Neural progenitor cell (in vitro differentiated cells): ENCODE results near the gene LGR4.

ENCODE experiments used
- CTCF ChIP-seq: fragments of 200-600 bp; sonication (generic); IDR thresholded peaks from 2 replicates; pipeline ENCODE4 v1.5.1; 2017; ENCODE audit warnings: antibody characterized with exemption, mild to moderate bottlenecking
- EZH2 ChIP-seq: fragments of 200-600 bp; sonication (generic); IDR thresholded peaks from 2 replicates; pipeline ENCODE4 v1.6.1; 2017; ENCODE audit warnings: antibody characterized with exemption, mild to moderate bottlenecking, moderate library complexity

DNA sequence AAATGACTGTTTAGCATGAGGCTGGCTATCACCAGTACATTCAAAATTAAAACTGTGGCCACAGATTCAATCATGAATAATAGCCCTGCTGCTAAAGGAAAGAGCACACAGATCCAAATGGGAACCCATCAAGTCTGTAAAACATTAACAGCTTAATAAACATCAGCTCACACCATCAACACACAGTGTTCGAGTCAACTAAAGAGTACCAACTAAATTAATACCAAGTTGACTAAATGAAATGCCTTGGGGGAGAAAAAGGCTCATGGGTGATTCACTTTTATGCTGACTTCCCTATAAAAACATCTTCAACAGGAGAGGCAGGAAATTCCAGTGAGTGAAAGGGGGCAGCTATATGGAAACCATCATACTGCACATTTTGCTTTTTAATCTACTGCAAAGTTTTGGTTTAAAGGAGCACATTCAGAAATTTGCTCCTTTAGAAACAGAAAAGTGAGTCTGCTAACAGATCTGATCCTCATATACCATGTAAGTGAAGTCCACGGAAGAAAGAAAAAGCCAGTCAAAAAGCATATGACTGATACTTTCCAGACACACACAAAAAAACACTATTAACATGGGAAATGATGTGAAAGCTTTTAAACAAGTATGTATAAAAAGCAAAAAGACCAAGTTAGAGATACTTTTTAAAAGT, 16.3 kb downstream of the LGR4 start:
- TF ChIP-seq EZH2 (no peak), CTCF (no peak)
